Endothelial cell of umbilical vein (primary cell): Measurements from ENCODE around the gene SIX1. TPM values are rescaled to one million over a fixed set of nuclear protein-coding genes. Genes with fewer than 3 reads are reported as not detected.

Source experiments
- BruUV-seq: library from RNA; stranded (reverse); fragments of 400-500 nt; replicated peaks from 2 replicates; lab custom pipeline; 2021; lab: Mats Ljungman, UMichigan
- CTCF ChIA-PET: fragments of 300-600, 350-600 bp; sonication (Branson Sonifier 250); formaldehyde crosslinking; loops from one replicate; lab custom pipeline; 2021; ENCODE audit warnings: antibody characterized with exemption, inconsistent platforms; lab: Charles Lee
- POLR2A ChIA-PET: fragments of 300-600, 350-600 bp; sonication (Branson Sonifier 250); formaldehyde crosslinking; loops from one replicate; lab custom pipeline; 2021; ENCODE audit warnings: antibody characterized with exemption, inconsistent platforms; lab: Charles Lee
- DNase-seq: peaks from one replicate; pipeline ENCODE4 v3.0.0-alpha.2; 2011; ENCODE audit warnings: low read depth, low spot score
- FAIRE-seq: peaks from 2 replicates; lab custom pipeline; 2011; peaks lifted over from hg19 to GRCh38; lab: Jason Lieb, UNC
- H2AFZ ChIP-seq: 2 replicates; pipeline ENCODE4 v1.6.0; 2012; ENCODE audit warnings: low read depth, low read length, control low read depth, inconsistent platforms
- H3K27ac ChIP-seq: 2 replicates; pipeline ENCODE4 v1.5.1; 2011; ENCODE audit warnings: low read depth, mild to moderate bottlenecking, control low read depth, low read length, moderate library complexity; ENCODE audit not compliant: insufficient read depth
- H3K27me3 ChIP-seq, 2 experiments: 2 replicates each; pipeline versions ENCODE4 v1.6.0 to v1.6.1; 2011; ENCODE audit warnings: low read length in 2 of 2, mixed read lengths in 1 of 2; ENCODE audit not compliant: control insufficient read depth in 2 of 2, insufficient read depth in 2 of 2
- H3K36me3 ChIP-seq, 2 experiments: 2 replicates in 1 of 2; 3 replicates in 1 of 2; pipeline ENCODE4 v1.5.1; 2011; ENCODE audit warnings: low read length in 2 of 2, mild to moderate bottlenecking in 1 of 2, moderate library complexity in 1 of 2; ENCODE audit not compliant: control insufficient read depth in 2 of 2, insufficient read depth in 2 of 2; ENCODE audit errors: extremely low read depth in 1 of 2
- H3K4me1 ChIP-seq: 3 replicates; pipeline ENCODE4 v1.5.1; 2011; ENCODE audit warnings: mild to moderate bottlenecking, low read length; ENCODE audit not compliant: control insufficient read depth, insufficient read depth; ENCODE audit errors: extremely low read depth
- H3K4me2 ChIP-seq: 2 replicates; pipeline ENCODE4 v1.6.1; 2011; ENCODE audit warnings: low read length, control low read depth, mixed read lengths; ENCODE audit not compliant: insufficient read depth
- H3K4me3 ChIP-seq, 3 experiments: fragments of 200-600 bp in 1 of 3; sonication (generic), shearing (Covaris generic) in 1 of 3; replicated peaks in 1 of 3; 2 replicates each; pipeline ENCODE4 v1.5.1; 2011 to 2016; ENCODE audit warnings: control low read depth in 3 of 3, low read length in 3 of 3, mild to moderate bottlenecking in 2 of 3, inconsistent platforms in 1 of 3, low read depth in 1 of 3, moderate library complexity in 1 of 3; ENCODE audit not compliant: insufficient read depth in 1 of 3
- H3K79me2 ChIP-seq: 2 replicates; pipeline ENCODE4 v1.6.0; 2012; ENCODE audit warnings: low read length, inconsistent platforms; ENCODE audit not compliant: control insufficient read depth, insufficient read depth
- H3K9ac ChIP-seq: replicated peaks from 2 replicates; pipeline ENCODE3; 2011; ENCODE audit warnings: low read length, control low read depth; ENCODE audit not compliant: insufficient read depth; ENCODE audit errors: extremely low read depth
- H3K9me1 ChIP-seq: replicated peaks from 3 replicates; pipeline ENCODE4 v1.6.0; 2011; ENCODE audit warnings: mild to moderate bottlenecking, low read length; ENCODE audit not compliant: control insufficient read depth, insufficient read depth; ENCODE audit errors: extremely low read depth
- H3K9me3 ChIP-seq: replicated peaks from 2 replicates; pipeline ENCODE4 v1.5.1; 2012; ENCODE audit warnings: low read length, inconsistent platforms; ENCODE audit not compliant: control insufficient read depth, insufficient read depth
- H4K20me1 ChIP-seq: replicated peaks from 2 replicates; pipeline ENCODE3; 2011; ENCODE audit warnings: mild to moderate bottlenecking, low read length; ENCODE audit not compliant: control insufficient read depth, insufficient read depth; ENCODE audit errors: extremely low read depth
- EZH2 ChIP-seq: IDR thresholded peaks from 2 replicates; pipeline ENCODE4 v1.6.1; 2012; ENCODE audit warnings: borderline replicate concordance, low read depth, mild to moderate bottlenecking, moderate library complexity, low read length, inconsistent platforms; ENCODE audit not compliant: severe bottlenecking
- FOS ChIP-seq: IDR thresholded peaks from 2 replicates; pipeline ENCODE4 v1.6.1; 2011; ENCODE audit warnings: mild to moderate bottlenecking, low read length, moderate library complexity, borderline replicate concordance; ENCODE audit not compliant: insufficient read depth
- GATA2 ChIP-seq: IDR thresholded peaks from 2 replicates; pipeline ENCODE4 v1.7.0; 2011; ENCODE audit warnings: low read depth, mild to moderate bottlenecking, moderate library complexity, mixed read lengths, low read length; ENCODE audit not compliant: insufficient read length, insufficient read depth
- JUN ChIP-seq: IDR thresholded peaks from 2 replicates; pipeline ENCODE4 v1.6.1; 2011; ENCODE audit warnings: borderline replicate concordance, low read depth; ENCODE audit not compliant: insufficient read length, insufficient read depth
- MYC ChIP-seq: IDR thresholded peaks from one replicate; pipeline ENCODE4 v1.6.1; 2011; ENCODE audit warnings: mild to moderate bottlenecking, low read depth, low read length
- dilution Hi-C: fragments of 300-500 bp; cut with MboI; formaldehyde crosslinking; loops from one replicate; pipeline ENCODE4 v1.15.0; 2019; ENCODE audit warnings: low sequenced_read_pairs; ENCODE audit not compliant: extremely low pct_ligation_motif_present
- intact Hi-C: fragments of 100-400 bp; cut with micrococcal nuclease; formaldehyde crosslinking; loops from one replicate; pipeline ENCODE4 v1.10.0; 2022
- polyA plus RNA-seq, 4 experiments: library from polyadenylated mRNA; depleted of rRNA in 3 of 4; stranded (reverse) in 3 of 4; unstranded in 1 of 4; fragments of >200 nt; gene quantifications; 2 replicates each; pipeline versions ENCODE4 v1.2.1 to v1.2.3, GENCODE V29; 2011 to 2012; ENCODE audit warnings: missing spikeins in 1 of 4
- total RNA-seq: library from RNA; stranded (reverse); gene quantifications from 2 replicates; pipeline ENCODE4 v1.2.3, GENCODE V29; 2021
- TF ChIP-seq, protein P1 (sequence below), 2 donors: IDR thresholded peaks; 1 replicate in 1 of 2; 2 replicates in 1 of 2; pipeline ENCODE4 v1.5.1; 2011; ENCODE audit warnings: low read length in 2 of 2, mild to moderate bottlenecking in 2 of 2, moderate library complexity in 2 of 2, control low read depth in 1 of 2, inconsistent platforms in 1 of 2, low read depth in 1 of 2; ENCODE audit not compliant: insufficient read depth in 1 of 2; ENCODE audit errors: extremely low read depth in 1 of 2
- TF ChIP-seq, protein P2 (sequence below): IDR thresholded peaks from 2 replicates; pipeline ENCODE4 v1.6.1; 2011; ENCODE audit not compliant: insufficient read depth, insufficient read length

The SIX1 gene
- total and polyA plus RNA-seq, 2 donors (not counting 3 experiments of a cell fraction or from before 2014, with no cell fraction given), result 0.40 to 0.55 TPM

DNA sequence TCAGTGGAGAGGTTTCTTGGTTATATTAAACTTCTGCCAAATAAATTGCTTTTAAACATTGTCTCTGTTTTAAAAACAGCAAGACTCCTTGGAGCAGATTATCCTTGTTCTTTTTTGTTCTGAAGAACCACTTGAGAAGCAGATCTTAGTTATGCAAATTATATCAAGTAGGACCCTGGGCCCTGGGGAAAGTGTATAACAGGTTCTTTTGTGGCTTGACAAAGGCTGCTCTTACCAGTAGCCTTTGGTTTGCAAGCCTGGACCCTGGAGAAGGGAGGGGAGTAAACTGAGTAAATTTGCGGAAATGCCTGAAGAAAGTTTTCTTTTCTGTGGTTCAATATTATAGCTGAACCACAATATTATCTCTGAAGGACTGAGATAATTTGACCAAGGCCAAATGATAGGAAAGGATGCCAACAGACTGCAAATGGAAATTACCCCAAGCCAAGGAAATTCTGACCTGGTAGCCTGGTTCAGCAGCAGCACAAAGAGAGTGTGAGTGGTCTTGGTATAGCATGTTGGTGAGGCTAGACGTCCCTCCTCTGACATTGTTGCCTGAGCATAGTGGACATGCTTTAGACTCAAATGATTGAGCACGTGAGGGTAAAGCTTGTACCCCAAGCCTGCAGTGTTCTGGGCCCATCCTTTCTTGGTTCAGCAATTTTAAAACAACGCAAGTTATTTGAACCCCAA is 30.4 kb upstream of the SIX1 start:
- dilution Hi-C loops (no loop called here), intact Hi-C loops (no loop called here)
- no peak overlapping the region for H3K4me3 ChIP-seq
- ChIA-PET POLR2A (no interaction called here), CTCF (interaction anchor here (1.6 to 1.9 kb wide), 2 partner anchors 17 to 346 kb away, joined by 4 read pairs; no protein-coding TSS in a partner anchor)
- H3K9me3 ChIP-seq, result no peaks in the 10 kb centered on the region
- FAIRE-seq (no peak), DNase-seq (no peak)
- H3K4me1 ChIP-seq, result no peaks in the 10 kb centered on the region
- H3K9me1 ChIP-seq, result no peaks in the 10 kb centered on the region
- no peaks in the 10 kb centered on the region for H3K79me2 ChIP-seq
- H2AFZ ChIP-seq, result no peak overlapping the region
- H3K36me3 ChIP-seq, result no peaks in the 10 kb centered on the region
- TF ChIP-seq JUN (no peak), GATA2 (no peak), MYC (no peak), EZH2 (no peak), FOS (no peak)
- TF ChIP-seq, protein P1, sequence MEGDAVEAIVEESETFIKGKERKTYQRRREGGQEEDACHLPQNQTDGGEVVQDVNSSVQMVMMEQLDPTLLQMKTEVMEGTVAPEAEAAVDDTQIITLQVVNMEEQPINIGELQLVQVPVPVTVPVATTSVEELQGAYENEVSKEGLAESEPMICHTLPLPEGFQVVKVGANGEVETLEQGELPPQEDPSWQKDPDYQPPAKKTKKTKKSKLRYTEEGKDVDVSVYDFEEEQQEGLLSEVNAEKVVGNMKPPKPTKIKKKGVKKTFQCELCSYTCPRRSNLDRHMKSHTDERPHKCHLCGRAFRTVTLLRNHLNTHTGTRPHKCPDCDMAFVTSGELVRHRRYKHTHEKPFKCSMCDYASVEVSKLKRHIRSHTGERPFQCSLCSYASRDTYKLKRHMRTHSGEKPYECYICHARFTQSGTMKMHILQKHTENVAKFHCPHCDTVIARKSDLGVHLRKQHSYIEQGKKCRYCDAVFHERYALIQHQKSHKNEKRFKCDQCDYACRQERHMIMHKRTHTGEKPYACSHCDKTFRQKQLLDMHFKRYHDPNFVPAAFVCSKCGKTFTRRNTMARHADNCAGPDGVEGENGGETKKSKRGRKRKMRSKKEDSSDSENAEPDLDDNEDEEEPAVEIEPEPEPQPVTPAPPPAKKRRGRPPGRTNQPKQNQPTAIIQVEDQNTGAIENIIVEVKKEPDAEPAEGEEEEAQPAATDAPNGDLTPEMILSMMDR (IDR thresholded peaks at IDR 0.05; ENCODE audit: extremely low read depth in 1 of 2, insufficient read depth in 1 of 2, low read depth in 1 of 2, low read length in 2 of 2), result no peak
- TF ChIP-seq, protein P2, sequence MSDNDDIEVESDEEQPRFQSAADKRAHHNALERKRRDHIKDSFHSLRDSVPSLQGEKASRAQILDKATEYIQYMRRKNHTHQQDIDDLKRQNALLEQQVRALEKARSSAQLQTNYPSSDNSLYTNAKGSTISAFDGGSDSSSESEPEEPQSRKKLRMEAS, result no peak
- H3K4me2 ChIP-seq, result no peak overlapping the region
- H3K27me3 ChIP-seq, result peaks cover 0 to 5% of the 10 kb centered on the region in 2 experiments
- no TSS peak for BruUV-seq
- no peak overlapping the region for H3K9ac ChIP-seq
- H4K20me1 ChIP-seq, result no peaks in the 10 kb centered on the region
- no peak overlapping the region for H3K27ac ChIP-seq
